Upper lobe of right lung (tissue), 1 donor: Measurements from ENCODE around the gene RMRP. TPM values are rescaled to one million over a fixed set of nuclear protein-coding genes. Genes with fewer than 3 reads are reported as not detected.

ENCODE experiments used
- ATAC-seq: fragments of 200-7000 bp; cut with Tn5 transposase; one replicate; pipeline ENCODE4 v1.9.1; 2020; ENCODE audit warnings: mild to moderate bottlenecking, moderate library complexity
- DNase-seq: peaks from one replicate; pipeline ENCODE4 v3.0.0-alpha.2; 2020
- H3K27ac ChIP-seq: fragments of 200-600 bp; one replicate; pipeline ENCODE4 v1.8.0; 2022
- H3K27me3 ChIP-seq: fragments of 200-600 bp; one replicate; pipeline ENCODE4 v1.8.0; 2022; ENCODE audit warnings: mild to moderate bottlenecking
- H3K36me3 ChIP-seq: fragments of 200-600 bp; one replicate; pipeline ENCODE4 v1.8.0; 2022
- H3K4me1 ChIP-seq: fragments of 200-600 bp; one replicate; pipeline ENCODE4 v1.8.0; 2022
- H3K4me3 ChIP-seq: fragments of 200-600 bp; one replicate; pipeline ENCODE4 v1.8.0; 2022; ENCODE audit warnings: mild to moderate bottlenecking
- H3K9me3 ChIP-seq: fragments of 200-600 bp; one replicate; pipeline ENCODE4 v1.8.0; 2022
- intact Hi-C: fragments of 100-400 bp; cut with DNase I; formaldehyde crosslinking; loops from one replicate; pipeline ENCODE4 v1.11.0; 2022
- total RNA-seq: library from RNA; stranded (reverse); fragmentation: NEBNext Ultra II Directional; extraction: Animal tissue kit (Norgen Biotek cat#: 25700); gene quantifications from one replicate; pipeline ENCODE4 v1.2.1, GENCODE V29; 2021
- TF ChIP-seq, protein P1 (sequence below): fragments of 200-600 bp; IDR thresholded peaks from one replicate; pipeline ENCODE4 v1.8.0; 2022; ENCODE audit warnings: antibody characterized with exemption
- donor health status: DM: no; HTN: yes; CAD: no; lungs with severe emphysema.

Gene RMRP
- total RNA-seq, 1 donor from 2014 or later = 30,828 TPM

DNA sequence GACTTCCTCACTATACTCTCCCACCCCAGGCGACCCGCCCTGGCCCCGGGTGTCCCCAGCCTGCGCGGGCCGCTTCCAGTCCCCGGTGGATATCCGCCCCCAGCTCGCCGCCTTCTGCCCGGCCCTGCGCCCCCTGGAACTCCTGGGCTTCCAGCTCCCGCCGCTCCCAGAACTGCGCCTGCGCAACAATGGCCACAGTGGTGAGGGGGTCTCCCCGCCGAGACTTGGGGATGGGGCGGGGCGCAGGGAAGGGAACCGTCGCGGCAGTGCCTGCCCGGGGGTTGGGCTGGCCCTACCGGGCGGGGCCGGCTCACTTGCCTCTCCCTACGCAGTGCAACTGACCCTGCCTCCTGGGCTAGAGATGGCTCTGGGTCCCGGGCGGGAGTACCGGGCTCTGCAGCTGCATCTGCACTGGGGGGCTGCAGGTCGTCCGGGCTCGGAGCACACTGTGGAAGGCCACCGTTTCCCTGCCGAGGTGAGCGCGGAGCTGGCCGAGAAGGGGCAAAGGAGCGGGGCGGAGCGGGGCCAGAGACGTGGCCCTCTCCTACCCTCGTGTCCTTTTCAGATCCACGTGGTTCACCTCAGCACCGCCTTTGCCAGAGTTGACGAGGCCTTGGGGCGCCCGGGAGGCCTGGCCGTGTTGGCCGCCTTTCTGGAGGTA is 18.0 kb upstream of the RMRP start:
- DNase-seq (no peak), ATAC-seq (peak; percentile 74)
- TF ChIP-seq, protein P1, sequence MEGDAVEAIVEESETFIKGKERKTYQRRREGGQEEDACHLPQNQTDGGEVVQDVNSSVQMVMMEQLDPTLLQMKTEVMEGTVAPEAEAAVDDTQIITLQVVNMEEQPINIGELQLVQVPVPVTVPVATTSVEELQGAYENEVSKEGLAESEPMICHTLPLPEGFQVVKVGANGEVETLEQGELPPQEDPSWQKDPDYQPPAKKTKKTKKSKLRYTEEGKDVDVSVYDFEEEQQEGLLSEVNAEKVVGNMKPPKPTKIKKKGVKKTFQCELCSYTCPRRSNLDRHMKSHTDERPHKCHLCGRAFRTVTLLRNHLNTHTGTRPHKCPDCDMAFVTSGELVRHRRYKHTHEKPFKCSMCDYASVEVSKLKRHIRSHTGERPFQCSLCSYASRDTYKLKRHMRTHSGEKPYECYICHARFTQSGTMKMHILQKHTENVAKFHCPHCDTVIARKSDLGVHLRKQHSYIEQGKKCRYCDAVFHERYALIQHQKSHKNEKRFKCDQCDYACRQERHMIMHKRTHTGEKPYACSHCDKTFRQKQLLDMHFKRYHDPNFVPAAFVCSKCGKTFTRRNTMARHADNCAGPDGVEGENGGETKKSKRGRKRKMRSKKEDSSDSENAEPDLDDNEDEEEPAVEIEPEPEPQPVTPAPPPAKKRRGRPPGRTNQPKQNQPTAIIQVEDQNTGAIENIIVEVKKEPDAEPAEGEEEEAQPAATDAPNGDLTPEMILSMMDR = no peak
- intact Hi-C loops = no loop called here
- Histone ChIP-seq H3K4me1 (peaks cover 8% of the 10 kb centered on the region), H3K36me3 (no peaks in the 10 kb centered on the region), H3K9me3 (no peaks in the 10 kb centered on the region), H3K4me3 (peak overlapping the region; percentile 60), H3K27ac (no peak overlapping the region), H3K27me3 (no peaks in the 10 kb centered on the region)

DNA sequence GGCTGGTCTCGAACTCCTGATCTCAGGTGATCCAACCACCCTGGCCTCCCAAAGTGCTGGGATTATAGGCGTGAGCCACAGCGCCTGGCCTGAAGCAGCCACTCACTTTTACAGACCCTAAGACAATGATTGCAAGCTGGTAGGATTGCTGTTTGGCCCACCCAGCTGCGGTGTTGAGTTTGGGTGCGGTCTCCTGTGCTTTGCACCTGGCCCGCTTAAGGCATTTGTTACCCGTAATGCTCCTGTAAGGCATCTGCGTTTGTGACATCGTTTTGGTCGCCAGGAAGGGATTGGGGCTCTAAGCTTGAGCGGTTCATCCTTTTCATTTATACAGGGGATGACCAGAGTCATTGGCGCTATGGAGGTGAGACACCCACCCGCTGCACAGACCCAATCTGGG is 17.4 kb upstream of the RMRP start:
- H3K9me3 ChIP-seq = no peaks in the 10 kb centered on the region
- TF ChIP-seq, protein P1 = no peak
- peak overlapping the region; percentile 60 for H3K4me3 ChIP-seq
- no peaks in the 10 kb centered on the region for H3K36me3 ChIP-seq
- ATAC-seq = no peak
- peaks cover 8% of the 10 kb centered on the region for H3K4me1 ChIP-seq
- no peaks in the 10 kb centered on the region for H3K27me3 ChIP-seq
- DNase-seq = no peak
- no peak overlapping the region for H3K27ac ChIP-seq
- intact Hi-C loops = no loop called here

DNA sequence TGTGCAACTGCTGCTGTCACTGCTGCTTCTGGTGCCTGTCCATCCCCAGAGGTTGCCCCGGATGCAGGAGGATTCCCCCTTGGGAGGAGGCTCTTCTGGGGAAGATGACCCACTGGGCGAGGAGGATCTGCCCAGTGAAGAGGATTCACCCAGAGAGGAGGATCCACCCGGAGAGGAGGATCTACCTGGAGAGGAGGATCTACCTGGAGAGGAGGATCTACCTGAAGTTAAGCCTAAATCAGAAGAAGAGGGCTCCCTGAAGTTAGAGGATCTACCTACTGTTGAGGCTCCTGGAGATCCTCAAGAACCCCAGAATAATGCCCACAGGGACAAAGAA is 16.2 kb upstream of the RMRP start:
- Histone ChIP-seq H3K9me3 (no peaks in the 10 kb centered on the region), H3K4me1 (peaks cover 8% of the 10 kb centered on the region), H3K4me3 (no peak overlapping the region), H3K27ac (no peak overlapping the region), H3K36me3 (no peaks in the 10 kb centered on the region), H3K27me3 (no peaks in the 10 kb centered on the region)
- DNase-seq = no peak
- intact Hi-C loops = no loop called here
- TF ChIP-seq, protein P1 = no peak
- ATAC-seq = no peak

DNA sequence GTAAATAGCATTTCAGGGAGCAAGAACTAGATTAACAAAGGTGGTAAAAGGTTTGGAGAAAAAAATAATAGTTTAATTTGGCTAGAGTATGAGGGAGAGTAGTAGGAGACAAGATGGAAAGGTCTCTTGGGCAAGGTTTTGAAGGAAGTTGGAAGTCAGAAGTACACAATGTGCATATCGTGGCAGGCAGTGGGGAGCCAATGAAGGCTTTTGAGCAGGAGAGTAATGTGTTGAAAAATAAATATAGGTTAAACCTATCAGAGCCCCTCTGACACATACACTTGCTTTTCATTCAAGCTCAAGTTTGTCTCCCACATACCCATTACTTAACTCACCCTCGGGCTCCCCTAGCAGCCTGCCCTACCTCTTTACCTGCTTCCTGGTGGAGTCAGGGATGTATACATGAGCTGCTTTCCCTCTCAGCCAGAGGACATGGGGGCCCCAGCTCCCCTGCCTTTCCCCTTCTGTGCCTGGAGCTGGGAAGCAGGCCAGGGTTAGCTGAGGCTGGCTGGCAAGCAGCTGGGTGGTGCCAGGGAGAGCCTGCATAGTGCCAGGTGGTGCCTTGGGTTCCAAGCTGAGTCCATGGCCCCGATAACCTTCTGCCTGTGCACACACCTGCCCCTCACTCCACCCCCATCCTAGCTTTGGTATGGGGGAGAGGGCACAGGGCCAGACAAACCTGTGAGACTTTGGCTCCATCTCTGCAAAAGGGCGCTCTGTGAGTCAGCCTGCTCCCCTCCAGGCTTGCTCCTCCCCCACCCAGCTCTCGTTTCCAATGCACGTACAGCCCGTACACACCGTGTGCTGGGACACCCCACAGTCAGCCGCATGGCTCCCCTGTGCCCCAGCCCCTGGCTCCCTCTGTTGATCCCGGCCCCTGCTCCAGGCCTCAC is 15.6 kb upstream of the RMRP start, which contains the start of gene CA9:
Gene CA9, plus strand, starts transcription at position 797 of the 893 bp plus-strand sequence. Its CDS starts 32 bp downstream, at position 829.
- Histone ChIP-seq H3K27ac (no peak within 1 kb of the TSS), H3K9me3 (no peaks in the 10 kb centered on the region), H3K4me1 (peaks cover 8% of the 10 kb centered on the region), H3K4me3 (no peak within 1 kb of the TSS), H3K27me3 (no peaks in the 10 kb centered on the region), H3K36me3 (no peaks in the 10 kb centered on the region)
- TF ChIP-seq, protein P1 = no peak
- DNase-seq = no peak
- intact Hi-C loops = no loop called here
- peak; percentile 16 for ATAC-seq

DNA sequence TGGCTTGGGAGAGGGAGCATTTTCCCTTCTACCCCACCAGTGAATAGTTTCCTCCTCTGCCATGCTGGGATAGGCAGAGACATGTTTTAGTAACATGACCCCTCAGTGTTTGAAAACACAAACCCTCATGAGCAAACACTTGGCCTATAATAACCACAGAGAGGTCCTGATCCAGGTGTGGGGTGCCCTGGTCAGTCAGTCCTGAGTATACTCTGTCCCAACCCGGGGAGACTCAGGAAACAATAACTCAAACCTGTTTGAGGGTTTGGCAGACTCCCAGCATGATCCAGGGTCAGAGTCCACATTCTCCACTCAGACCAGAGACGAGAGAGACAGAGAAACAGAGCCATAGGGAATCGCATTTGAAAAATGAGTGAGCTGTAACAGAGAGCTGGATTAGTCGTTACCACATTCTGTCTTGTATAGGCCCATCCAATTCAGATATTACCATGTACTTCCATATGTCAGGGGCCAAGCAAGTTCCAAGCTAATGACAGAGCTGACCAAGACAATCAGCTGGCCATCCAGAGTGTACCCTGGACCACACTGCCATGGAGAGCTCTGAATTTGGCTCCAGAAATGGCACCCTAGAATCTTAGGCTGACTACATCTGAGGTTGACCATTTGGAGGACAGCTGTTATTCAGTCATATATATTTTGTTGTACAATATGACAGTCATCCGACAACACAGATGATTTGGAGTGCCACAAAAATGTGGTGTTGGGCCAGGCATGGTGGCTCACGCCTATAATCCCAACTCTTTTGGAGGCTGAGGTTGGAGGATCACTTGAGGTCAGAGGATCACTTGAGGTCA is 11.7 kb upstream of the RMRP start:
- H3K4me1 ChIP-seq = peaks cover 10% of the 10 kb centered on the region
- TF ChIP-seq, protein P1 = no peak

More for the DNA sequence above, 11.7 kb upstream of the RMRP start:
- no peak overlapping the region for H3K4me3 ChIP-seq
- H3K9me3 ChIP-seq = no peaks in the 10 kb centered on the region
- DNase-seq (no peak), ATAC-seq (no peak)
- intact Hi-C loops = no loop called here
- no peak overlapping the region for H3K27ac ChIP-seq
- H3K36me3 ChIP-seq = no peaks in the 10 kb centered on the region
- H3K27me3 ChIP-seq = no peaks in the 10 kb centered on the region
